ENCODE results near the gene GMCL2. TPM values are rescaled to one million over a fixed set of nuclear protein-coding genes. Genes with fewer than 3 reads are reported as not detected.
A peak's percentile ranks its signal among the peaks of the same experiment; 100 is the strongest.
"Not testable (repeated sequence)": the region's sequence is repeated elsewhere in the genome, so short reads cannot be mapped to it uniquely, and the experiment has no call there.

Gene GMCL2
- total RNA-seq, 3 donors from 2014 or later = not detected

DNA sequence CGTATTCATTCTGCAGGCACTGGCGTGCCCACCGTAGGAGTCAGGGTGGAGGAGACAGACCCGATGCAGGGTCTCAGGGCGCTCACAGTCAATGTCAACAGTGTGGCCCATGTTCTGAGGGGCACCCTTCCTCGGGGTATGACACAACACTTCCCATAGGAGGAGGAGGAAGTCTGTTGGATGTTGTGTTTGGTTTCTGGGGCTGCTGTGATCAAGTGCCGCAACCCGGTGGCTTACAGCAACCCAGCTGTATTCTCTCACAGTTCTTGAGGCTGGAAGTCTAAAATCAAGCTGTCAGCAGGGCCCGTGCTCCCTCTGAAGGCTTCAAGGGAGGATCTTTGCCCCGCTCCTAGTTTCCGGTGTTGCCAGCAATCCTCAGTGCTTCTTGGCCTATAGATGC lies 11.5 kb upstream of the GMCL2 start:
- intact Hi-C loops (cut with DNase I; ENCODE audit: low total_unique reads) = no loop called here
- H3K4me3 ChIP-seq = no peak overlapping the region
- DNase-seq (ENCODE audit: low spot score in 2 of 2) = peak in 1 of 2 donors; percentile 24
- H3K9me3 ChIP-seq = no peaks in the 10 kb centered on the region
- H3K27ac ChIP-seq = no peak overlapping the region
- no peaks in the 10 kb centered on the region for H3K36me3 ChIP-seq
- H3K27me3 ChIP-seq = no peaks in the 10 kb centered on the region
- H3K4me1 ChIP-seq = no peaks in the 10 kb centered on the region
- TF ChIP-seq, protein P1, sequence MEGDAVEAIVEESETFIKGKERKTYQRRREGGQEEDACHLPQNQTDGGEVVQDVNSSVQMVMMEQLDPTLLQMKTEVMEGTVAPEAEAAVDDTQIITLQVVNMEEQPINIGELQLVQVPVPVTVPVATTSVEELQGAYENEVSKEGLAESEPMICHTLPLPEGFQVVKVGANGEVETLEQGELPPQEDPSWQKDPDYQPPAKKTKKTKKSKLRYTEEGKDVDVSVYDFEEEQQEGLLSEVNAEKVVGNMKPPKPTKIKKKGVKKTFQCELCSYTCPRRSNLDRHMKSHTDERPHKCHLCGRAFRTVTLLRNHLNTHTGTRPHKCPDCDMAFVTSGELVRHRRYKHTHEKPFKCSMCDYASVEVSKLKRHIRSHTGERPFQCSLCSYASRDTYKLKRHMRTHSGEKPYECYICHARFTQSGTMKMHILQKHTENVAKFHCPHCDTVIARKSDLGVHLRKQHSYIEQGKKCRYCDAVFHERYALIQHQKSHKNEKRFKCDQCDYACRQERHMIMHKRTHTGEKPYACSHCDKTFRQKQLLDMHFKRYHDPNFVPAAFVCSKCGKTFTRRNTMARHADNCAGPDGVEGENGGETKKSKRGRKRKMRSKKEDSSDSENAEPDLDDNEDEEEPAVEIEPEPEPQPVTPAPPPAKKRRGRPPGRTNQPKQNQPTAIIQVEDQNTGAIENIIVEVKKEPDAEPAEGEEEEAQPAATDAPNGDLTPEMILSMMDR (IDR thresholded peaks at IDR 0.05) = no peak
- no peak for TF ChIP-seq POLR2A (IDR thresholded peaks at IDR 0.05)

DNA sequence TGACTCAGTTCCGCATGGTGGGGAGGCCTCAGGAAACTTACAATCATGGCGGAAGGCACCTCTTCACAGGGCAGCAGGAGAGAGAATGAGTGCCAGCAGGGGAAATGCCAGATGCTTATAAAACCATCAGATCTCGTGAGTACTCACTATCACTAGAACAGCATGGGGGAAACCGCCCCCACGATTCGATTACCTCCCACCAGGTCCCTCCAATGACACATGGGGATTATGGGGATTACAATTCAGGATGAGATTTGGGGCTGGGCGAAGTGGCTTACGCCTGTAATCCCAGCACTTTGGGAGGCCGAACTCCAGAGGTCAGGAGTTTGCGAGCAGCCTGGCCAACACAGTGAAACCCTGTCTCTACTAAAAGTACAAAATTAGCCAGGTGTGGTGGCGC lies 11.0 kb upstream of the GMCL2 start:
- intact Hi-C loops (cut with DNase I; ENCODE audit: low total_unique reads); H3K36me3 ChIP-seq; H3K27ac ChIP-seq; H3K9me3 ChIP-seq; H3K4me1 ChIP-seq; H3K4me3 ChIP-seq; H3K27me3 ChIP-seq: not testable (repeated sequence)
- peak in 1 of 2 donors; percentile 17 for DNase-seq (ENCODE audit: low spot score in 2 of 2)

DNA sequence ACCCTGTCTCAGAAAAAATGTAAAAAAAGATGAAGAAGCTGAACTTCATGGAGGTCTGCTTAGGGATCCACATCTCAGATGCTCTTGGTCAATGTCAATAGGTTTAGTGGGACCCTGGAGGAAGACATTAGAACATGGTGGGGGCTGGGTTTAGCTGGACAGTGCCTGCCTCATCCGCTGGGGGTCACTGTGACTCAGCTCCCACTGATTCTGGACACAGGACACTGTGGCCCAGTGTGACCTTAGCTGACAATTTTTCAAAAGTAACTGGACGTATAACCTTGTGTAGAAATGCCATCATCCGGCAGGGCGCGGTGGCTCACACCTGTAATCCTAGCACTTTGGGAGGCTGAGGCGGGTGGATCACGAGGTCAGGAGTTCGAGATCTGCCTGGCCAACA lies 9.8 kb upstream of the GMCL2 start:
- H3K4me1 ChIP-seq = no peaks in the 10 kb centered on the region
- H3K27ac ChIP-seq = no peak overlapping the region
- intact Hi-C loops (cut with DNase I; ENCODE audit: low total_unique reads) = no loop called here
- no peaks in the 10 kb centered on the region for H3K9me3 ChIP-seq
- no peaks in the 10 kb centered on the region for H3K27me3 ChIP-seq
- DNase-seq (ENCODE audit: low spot score in 2 of 2) = peak in 1 of 2 donors; percentile 30
- no peaks in the 10 kb centered on the region for H3K36me3 ChIP-seq
- TF ChIP-seq POLR2AphosphoS5 (IDR thresholded peaks at IDR 0.05) (no peak), POLR2A (IDR thresholded peaks at IDR 0.05) (no peak)
- TF ChIP-seq, protein P1 (IDR thresholded peaks at IDR 0.05) = no peak
- H3K4me3 ChIP-seq = no peak overlapping the region

DNA sequence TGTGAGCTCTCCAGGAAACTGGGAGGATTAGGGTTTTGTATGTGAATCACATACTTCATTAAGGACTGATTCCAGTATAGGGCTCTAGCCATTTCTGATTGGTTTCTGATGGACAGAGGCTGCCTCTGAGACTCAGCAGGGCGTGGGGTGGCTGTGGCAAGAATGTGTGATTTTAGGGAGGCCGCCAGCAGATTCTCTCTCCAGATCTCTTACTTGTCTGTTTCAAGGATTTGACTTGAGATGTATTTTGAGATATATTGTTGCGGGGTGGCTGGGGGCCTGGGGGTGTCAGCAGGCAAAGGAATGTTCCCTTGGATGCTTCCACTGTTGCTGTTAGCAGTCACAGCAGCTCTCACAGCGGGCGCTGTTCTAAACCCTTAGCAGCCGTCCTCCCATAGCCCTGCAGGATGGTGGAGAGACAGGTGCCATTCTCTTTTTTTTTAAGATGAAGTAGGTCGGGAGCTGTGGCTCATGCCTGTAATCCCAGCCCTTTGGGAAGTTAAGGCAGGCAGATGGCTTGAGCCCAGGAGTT lies 9.2 kb upstream of the GMCL2 start:
- intact Hi-C loops (cut with DNase I; ENCODE audit: low total_unique reads) = no loop called here
- no peaks in the 10 kb centered on the region for H3K4me1 ChIP-seq
- no peaks in the 10 kb centered on the region for H3K27me3 ChIP-seq
- TF ChIP-seq POLR2A (IDR thresholded peaks at IDR 0.05) (no peak), POLR2AphosphoS5 (IDR thresholded peaks at IDR 0.05) (no peak)
- TF ChIP-seq, protein P1 (IDR thresholded peaks at IDR 0.05) = no peak
- DNase-seq (ENCODE audit: low spot score in 2 of 2) = peak in 1 of 2 donors; percentile 7
- H3K9me3 ChIP-seq = no peaks in the 10 kb centered on the region
- no peaks in the 10 kb centered on the region for H3K36me3 ChIP-seq
- no peak overlapping the region for H3K4me3 ChIP-seq
- H3K27ac ChIP-seq = no peak overlapping the region

DNA sequence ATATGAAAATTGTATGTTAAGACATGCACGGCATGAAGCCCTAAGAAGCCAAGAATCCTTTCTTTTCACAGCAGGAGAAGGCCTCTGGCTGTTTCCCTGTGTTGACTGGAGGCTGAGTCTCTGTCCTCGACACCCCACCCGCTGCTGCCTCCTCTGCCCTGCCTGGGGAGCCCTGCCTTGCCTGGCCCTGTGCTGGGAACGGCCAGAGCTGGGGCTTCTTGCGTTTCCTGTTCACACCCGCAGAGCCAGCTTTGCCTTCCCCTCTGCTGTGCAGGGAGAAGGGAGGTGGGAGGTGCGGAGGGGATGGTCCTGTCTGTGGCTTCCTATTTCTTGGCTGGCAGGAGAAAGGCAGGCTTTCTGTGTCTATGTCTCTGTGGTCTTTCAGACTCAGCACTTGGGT lies 6.9 kb upstream of the GMCL2 start:
- Histone ChIP-seq H3K27ac (no peak overlapping the region), H3K4me3 (no peak overlapping the region), H3K27me3 (no peaks in the 10 kb centered on the region), H3K4me1 (no peaks in the 10 kb centered on the region), H3K9me3 (no peaks in the 10 kb centered on the region), H3K36me3 (no peaks in the 10 kb centered on the region)
- DNase-seq (ENCODE audit: low spot score in 2 of 2) = peak in 1 of 2 donors; percentile 46
- TF ChIP-seq POLR2A (IDR thresholded peaks at IDR 0.05) (no peak), POLR2AphosphoS5 (IDR thresholded peaks at IDR 0.05) (no peak)
- TF ChIP-seq, protein P1 (IDR thresholded peaks at IDR 0.05) = no peak
- intact Hi-C loops (cut with DNase I; ENCODE audit: low total_unique reads) = no loop called here
